GM13976 (cell line): ENCODE data around the gene YIPF5.

Experiments used
- DNase-seq: peaks from one replicate; pipeline ENCODE4 v3.0.0; 2012; ENCODE audit warnings: low spot score
- CTCF ChIP-seq: IDR thresholded peaks from 2 replicates; pipeline ENCODE4 v1.5.1; 2012; ENCODE audit warnings: borderline replicate concordance, mild to moderate bottlenecking; ENCODE audit not compliant: insufficient read depth; ENCODE audit errors: extremely low read depth, missing control alignments, control extremely low read depth
- in situ Hi-C: fragments of 300-500 bp; cut with MboI; formaldehyde crosslinking; loops from one replicate; pipeline ENCODE4 v1.12.0; 2022; ENCODE audit warnings: low sequenced_read_pairs, mixed read lengths, inconsistent platforms; ENCODE audit not compliant: unreplicated experiment

The YIPF5 gene

GRCh38 chr5:144196612-144197011 lies 26.2 kb upstream of the YIPF5 start:
- in situ Hi-C loops = no loop called here
- no peak for DNase-seq
- TF ChIP-seq CTCF = no peak

GRCh38 chr5:144195448-144195847 lies 25.0 kb upstream of the YIPF5 start:
- in situ Hi-C loops = no loop called here
- no peak for TF ChIP-seq CTCF

DNA sequence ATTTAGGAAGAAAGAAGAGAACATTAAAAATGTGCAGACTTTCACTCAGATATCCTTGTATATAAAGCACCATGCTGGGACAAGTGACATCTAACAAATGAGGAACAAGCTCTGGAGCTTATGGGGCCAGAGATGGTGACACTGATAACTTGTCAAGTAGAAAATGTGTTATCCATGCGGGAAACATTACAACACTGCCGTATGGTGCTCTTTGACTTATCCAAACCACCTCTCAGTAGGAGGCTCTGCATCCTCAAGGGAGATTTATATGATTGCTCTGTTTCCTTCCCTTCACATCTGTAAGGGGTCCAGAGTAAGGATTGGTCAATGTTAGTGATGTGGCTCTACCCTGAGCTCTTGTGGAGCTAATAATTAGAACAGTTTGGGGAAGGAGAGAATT lies 23.7 kb upstream of the YIPF5 start:
- in situ Hi-C loops = no loop called here
- DNase-seq = no peak
- TF ChIP-seq CTCF = no peak

More at GRCh38 chr5:144195448-144195847, 25.0 kb upstream of the YIPF5 start:
- DNase-seq = no peak

- DNase-seq = no peak
- in situ Hi-C loops = no loop called here
- TF ChIP-seq CTCF = no peak
These were observed 22.2 kb upstream of the YIPF5 start for GRCh38 chr5:144192661-144193060.

GRCh38 chr5:144191998-144192397 lies 21.5 kb upstream of the YIPF5 start:
- in situ Hi-C loops = no loop called here
- TF ChIP-seq CTCF = peak; percentile 59

GRCh38 chr5:144191531-144191930 lies 21.1 kb upstream of the YIPF5 start:
- in situ Hi-C loops = no loop called here
- TF ChIP-seq CTCF = no peak

More at GRCh38 chr5:144191998-144192397, 21.5 kb upstream of the YIPF5 start:
- DNase-seq = peak; percentile 66

DNA sequence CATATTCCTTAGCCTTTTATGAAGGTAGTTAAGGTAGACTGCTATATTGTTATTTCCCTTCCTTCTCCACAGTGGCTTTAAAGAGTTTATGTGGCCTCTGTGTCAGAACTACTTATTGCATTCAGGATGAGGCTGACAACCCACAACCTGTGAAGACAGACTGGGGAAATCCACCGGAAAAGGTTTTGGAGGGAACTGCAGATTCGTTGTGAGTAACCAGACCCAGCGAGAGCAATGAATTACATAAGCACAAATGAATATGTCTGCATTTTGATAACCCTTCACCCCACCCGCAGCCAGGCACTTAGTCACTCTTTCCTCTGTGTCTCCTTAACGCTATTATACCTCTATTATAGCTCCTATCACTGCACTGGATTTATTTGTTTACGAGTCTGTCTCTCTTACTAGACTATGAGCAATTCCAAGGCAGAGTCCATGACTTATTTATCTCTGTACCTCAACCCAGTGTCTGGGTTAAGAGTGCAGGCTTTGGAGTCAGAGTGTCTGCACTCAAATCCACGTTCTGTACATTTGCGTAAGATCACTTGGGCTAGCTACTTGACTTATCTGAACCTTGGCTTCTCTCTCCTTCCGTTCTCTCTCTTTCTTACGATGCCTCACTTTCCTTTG lies 19.5 kb upstream of the YIPF5 start:
- peak; percentile 40 for DNase-seq
- no peak for TF ChIP-seq CTCF

More at GRCh38 chr5:144191531-144191930, 21.1 kb upstream of the YIPF5 start:
- DNase-seq = no peak

More for the DNA sequence above, 19.5 kb upstream of the YIPF5 start:
- in situ Hi-C loops = loop anchor here (10.0 kb wide), 1 partner anchor 1265 kb away; no protein-coding TSS in a partner anchor
